KOPT-K1 (cell line): Measurements from ENCODE around the gene FES.
"Not testable (repeated sequence)": the region's sequence is repeated elsewhere in the genome, so short reads cannot be mapped to it uniquely, and the experiment has no call there.

ENCODE experiments used
- H3K27ac ChIP-seq: fragments of 200-600 bp; sonication (generic); 2 replicates; pipeline ENCODE4 v1.5.1; 2016; ENCODE audit warnings: antibody characterized with exemption, mild to moderate bottlenecking, low read depth, low read length; ENCODE audit not compliant: poor library complexity, severe bottlenecking
- H3K36me3 ChIP-seq: fragments of 200-600 bp; sonication (generic); 2 replicates; pipeline ENCODE4 v1.5.1; 2017; ENCODE audit warnings: antibody characterized with exemption, mild to moderate bottlenecking, low read length, moderate library complexity; ENCODE audit not compliant: insufficient read depth
- H3K9me3 ChIP-seq: fragments of 200-600 bp; sonication (generic); 2 replicates; pipeline ENCODE4 v1.5.1; 2017; ENCODE audit warnings: antibody characterized with exemption, low read length, mild to moderate bottlenecking; ENCODE audit not compliant: insufficient read depth, poor library complexity, severe bottlenecking

The FES gene

DNA sequence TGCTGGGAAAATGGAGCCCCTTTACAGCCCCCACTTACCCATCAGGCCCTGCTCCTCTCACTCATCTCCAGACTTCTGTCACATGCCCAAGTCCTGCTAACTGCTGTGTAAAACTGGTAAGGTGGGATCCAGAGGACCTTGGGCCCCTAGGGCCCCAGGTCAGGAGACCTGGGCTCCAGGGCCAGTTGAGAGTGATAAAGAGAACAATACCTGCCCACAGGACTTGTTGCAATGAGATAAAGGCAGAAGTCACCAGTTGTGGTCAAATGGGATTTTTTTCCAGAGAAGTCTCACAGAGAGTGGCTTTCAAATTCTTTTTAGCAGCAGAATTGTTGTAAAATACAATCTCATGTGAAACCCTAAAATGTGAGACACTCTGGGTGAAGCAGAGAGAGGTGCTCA lies 15.2 kb upstream of the FES start:
- Histone ChIP-seq H3K9me3 (no peaks in the 10 kb centered on the region), H3K27ac (peak overlapping the region; percentile 15), H3K36me3 (no peaks in the 10 kb centered on the region)

GRCh38 chr15:90869601-90870353 lies 14.5 kb upstream of the FES start:
- Histone ChIP-seq H3K27ac (peak overlapping the region; percentile 15), H3K9me3 (no peaks in the 10 kb centered on the region), H3K36me3 (no peaks in the 10 kb centered on the region)

DNA sequence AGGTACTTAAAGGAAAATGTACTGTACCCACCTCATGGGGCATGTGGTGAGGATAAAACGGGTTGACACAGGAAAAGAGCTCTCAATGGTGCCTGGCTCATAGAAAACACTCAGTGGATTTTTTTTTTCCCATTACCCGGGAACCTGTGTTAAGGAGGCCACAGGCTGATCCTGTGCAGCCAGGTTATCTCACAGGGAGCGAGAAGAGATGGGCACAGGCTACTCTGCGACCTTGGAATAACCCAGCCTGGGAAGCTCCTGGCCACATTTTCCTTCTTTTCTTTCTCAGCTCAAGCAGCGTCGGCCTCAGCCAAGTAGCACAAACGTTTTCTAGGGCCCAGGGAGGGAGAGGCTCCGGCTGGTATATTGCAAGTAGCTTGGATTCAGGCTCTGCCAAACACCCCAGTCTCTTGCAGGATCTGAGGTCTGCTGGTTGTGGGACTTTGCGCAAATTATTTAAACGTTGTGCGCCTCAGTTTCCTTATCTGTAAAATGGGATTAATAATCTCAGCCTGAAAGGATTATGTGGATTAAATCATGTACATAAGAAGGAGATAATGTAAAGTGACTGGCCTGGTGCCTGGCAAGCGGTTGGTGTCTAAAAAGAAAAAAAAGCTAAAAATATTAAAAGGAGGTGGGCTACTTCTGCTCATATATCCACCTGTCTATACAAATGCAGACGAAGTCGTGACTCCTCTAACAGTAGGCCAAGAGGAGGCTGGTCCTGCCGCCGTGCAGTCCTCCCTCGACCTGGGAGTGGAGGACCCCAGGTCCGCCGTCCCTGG lies 13.8 kb upstream of the FES start:
- Histone ChIP-seq H3K27ac (peak overlapping the region; percentile 67), H3K9me3 (no peaks in the 10 kb centered on the region), H3K36me3 (no peaks in the 10 kb centered on the region)

DNA sequence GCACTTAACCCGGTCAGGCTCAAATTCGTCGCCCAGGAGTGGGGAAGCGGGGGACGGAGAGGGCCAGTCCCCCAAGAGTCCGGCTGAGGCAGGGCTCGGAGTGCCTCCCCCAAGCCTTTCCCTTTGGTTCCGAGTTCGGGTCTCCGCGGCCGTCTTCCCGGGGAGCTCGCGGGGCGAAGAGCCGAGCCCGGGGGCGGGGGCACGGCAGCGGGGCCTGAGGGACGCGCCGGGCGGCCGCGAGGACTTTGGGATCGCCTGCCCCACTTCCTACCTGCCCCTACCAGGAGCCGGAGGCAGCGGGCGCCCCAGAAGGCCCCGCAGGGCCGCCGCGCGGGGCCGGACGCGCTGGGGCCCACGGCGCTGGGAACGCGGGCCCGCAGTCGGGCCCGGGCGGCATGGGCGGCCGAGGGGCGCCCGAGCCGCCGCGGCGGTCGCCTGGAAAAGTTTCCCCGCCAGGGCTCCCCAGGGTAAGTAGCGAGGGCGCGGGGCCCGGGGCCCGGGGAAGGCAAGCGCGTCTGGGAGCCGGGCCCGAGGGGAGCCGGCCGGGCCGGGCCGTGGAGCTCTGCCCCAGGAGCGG lies 13.1 kb upstream of the FES start:
- H3K27ac ChIP-seq = peak overlapping the region; percentile 67
- H3K36me3 ChIP-seq = no peaks in the 10 kb centered on the region

DNA sequence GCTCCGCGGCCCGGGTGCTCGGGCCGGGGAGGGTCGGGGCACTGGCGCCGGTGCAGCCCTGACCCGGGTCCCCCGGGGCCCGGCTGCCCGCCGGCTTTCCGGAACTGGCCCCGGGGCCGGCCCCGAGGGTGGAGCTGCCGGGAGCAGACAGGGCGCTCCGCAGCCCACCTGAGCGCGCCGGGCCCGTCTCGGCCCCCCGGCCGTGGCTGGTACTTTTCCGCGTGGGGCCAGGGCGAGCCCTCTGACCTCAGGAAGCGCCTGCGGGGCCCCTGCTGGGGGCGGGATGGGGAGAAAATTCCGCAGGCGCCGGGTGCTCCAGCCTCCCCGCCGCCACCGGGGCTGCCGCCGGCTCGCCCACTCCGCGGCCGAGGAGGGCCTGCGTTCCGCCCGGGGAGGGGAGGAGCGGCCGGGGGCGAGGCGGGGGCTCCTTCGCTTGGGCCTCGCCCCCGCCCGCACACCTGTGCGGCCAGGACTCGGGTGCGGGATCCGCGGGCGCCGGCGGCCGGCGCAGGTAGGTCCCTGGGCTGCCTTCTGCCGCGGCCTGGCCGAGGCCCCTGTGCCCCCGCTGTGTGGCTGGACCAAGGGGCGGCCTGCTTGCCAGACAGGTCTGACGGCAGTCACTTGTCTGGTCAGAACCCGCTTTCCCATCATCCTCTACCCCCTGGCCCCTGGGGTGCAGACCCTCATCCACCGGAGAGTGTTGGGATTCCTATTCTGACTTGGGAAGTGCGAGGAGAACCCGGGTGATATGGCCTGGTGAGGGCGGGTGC lies 12.4 kb upstream of the FES start:
- no peaks in the 10 kb centered on the region; the same call in 1 of the 2 replicates for H3K36me3 ChIP-seq
- peak overlapping the region; percentile 67 for H3K27ac ChIP-seq
- no peaks in the 10 kb centered on the region for H3K9me3 ChIP-seq

More for the DNA sequence above, 13.1 kb upstream of the FES start:
- H3K9me3 ChIP-seq = no peaks in the 10 kb centered on the region

DNA sequence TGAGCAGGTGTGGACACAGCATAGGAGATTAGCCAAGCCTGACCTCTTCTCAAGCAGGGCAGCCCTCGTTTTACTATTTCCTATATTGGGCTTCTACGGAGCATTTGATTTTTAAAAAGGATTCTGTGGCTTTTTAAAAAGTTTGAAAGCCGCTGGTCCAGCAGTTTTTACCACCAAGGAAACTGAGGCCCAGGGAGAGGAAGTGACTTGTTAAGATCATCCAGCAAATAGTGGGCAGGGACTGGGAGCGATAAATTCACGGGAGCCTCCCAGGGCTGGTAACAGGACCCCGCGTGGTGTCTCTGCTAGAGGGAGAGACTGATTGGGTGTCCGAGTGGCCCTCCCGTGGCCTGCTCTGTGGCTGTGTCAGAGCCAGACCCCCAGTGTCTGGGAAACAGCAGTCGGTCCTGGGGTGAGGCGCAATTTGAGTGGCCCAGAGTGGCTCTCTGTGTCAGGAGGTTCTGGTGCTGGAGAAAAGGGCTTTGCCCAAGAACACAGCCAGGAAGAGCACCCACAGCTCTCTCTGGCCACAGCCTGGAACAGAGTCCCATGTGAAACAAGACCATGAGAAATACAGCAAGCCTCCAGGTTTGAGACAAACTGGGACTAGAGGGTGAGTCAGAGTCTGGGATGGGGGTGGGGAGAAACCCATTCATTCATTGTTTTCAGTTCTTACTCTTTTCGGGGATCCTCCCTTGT lies 11.7 kb upstream of the FES start:
- H3K9me3 ChIP-seq = no peaks in the 10 kb centered on the region
- no peak overlapping the region for H3K27ac ChIP-seq
- H3K36me3 ChIP-seq = no peaks in the 10 kb centered on the region; the same call in 1 of the 2 replicates

- H3K27ac ChIP-seq = no peak overlapping the region
- H3K9me3 ChIP-seq = no peaks in the 10 kb centered on the region
- no peaks in the 10 kb centered on the region; the same call in 1 of the 2 replicates for H3K36me3 ChIP-seq
Measured at GRCh38 chr15:90873488-90873997, 10.8 kb upstream of the FES start.

DNA sequence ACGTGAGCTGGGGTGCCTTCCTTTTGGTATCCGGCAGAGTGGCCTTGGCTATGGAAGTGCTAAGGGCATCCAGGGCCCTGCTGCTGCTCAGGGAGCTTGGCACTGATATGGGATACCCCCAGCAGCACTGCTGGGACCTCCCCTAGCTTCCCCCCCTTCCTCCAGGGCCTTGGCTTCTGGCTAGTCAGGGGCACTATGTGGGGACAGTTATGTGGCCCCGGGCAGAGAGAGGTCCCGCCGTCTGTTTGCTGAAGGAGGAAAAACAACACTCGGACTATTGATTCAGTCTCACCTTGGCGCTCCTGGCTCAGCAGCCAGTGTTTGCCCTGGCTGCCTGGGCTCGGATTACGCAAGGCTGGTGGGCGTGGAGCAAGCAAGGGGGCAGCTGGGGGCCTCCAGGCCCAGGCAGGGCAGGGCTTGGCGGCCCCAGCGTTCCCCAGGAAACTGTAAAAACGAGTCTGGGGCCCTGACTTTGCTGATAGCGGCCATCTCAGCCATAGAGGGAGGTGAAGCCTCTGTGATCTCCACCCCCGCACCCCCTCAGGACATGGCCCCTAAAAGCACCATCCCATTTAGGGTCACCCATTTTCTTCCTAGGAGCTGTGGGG lies 10.2 kb upstream of the FES start:
- Histone ChIP-seq H3K36me3 (peaks cover 2% of the 10 kb centered on the region; the same call in 1 of the 2 replicates), H3K27ac (no peak overlapping the region)

GRCh38 chr15:90874986-90875385 lies 9.3 kb upstream of the FES start:
- not testable (repeated sequence) for H3K9me3 ChIP-seq, H3K36me3 ChIP-seq, H3K27ac ChIP-seq

More for the DNA sequence above, 10.2 kb upstream of the FES start:
- no peaks in the 10 kb centered on the region for H3K9me3 ChIP-seq

DNA sequence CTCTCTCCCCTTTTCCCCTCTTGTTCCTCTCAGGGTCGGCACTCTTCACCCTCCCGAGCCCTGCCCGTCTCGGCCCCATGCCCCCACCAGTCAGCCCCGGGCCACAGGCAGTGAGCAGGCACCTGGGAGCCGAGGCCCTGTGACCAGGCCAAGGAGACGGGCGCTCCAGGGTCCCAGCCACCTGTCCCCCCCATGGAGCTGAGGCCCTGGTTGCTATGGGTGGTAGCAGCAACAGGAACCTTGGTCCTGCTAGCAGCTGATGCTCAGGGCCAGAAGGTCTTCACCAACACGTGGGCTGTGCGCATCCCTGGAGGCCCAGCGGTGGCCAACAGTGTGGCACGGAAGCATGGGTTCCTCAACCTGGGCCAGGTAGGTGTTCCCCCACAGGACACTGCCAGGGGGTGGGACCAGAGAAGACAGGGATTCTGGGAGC lies 8.7 kb upstream of the FES start:
- peaks cover 15% of the 10 kb centered on the region; the same call in 1 of the 2 replicates for H3K36me3 ChIP-seq
- H3K9me3 ChIP-seq = no peaks in the 10 kb centered on the region
- no peak overlapping the region for H3K27ac ChIP-seq

- H3K9me3 ChIP-seq = no peaks in the 10 kb centered on the region
- H3K36me3 ChIP-seq = peaks cover 20% of the 10 kb centered on the region; the same call in 1 of the 2 replicates
- H3K27ac ChIP-seq = no peak overlapping the region
Measured at GRCh38 chr15:90876046-90876445, 8.3 kb upstream of the FES start.

DNA sequence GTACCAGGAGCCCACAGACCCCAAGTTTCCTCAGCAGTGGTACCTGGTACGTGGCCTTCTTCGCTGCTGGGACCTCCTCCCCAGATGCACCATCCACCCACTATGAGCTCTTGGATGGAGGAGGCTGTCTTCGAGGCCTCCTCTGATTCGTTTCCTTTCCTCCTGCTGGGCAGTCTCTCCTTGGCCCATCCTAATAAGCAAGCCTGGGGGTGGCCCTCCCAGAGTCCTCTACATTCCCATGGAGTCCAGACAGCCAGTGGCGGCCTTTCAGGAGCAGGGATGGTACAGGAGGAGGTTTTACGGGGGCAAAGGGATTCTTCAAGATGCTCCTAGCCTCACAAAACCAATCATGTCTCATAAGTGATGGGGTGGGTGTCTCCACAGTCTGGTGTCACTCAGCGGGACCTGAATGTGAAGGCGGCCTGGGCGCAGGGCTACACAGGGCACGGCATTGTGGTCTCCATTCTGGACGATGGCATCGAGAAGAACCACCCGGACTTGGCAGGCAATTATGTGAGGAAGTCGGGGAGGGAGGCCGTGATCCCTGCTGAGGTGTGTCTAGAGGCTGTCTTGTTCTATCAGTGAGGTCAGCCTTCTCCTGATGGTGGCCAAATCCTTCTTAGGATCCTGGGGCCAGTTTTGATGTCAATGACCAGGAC lies 7.7 kb upstream of the FES start:
- H3K36me3 ChIP-seq = peaks cover 21% of the 10 kb centered on the region; the same call in 1 of the 2 replicates

DNA sequence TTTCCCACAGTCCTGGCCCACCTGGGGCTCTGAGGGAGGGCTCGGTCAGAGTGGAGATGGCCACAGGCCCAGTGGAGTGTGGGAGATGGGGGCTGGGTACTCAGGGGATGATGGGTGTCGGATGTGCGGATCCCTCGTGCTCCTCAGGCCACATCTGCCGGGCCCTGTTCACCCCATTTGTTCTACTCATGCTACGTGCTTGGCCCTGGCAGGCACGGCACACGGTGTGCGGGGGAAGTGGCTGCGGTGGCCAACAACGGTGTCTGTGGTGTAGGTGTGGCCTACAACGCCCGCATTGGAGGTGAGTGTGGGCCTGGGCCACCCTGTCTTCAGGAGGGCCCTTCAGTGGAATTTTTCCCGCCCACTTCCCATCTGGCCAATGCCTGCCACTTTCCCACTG lies 7.0 kb upstream of the FES start:
- H3K9me3 ChIP-seq = no peaks in the 10 kb centered on the region
- H3K36me3 ChIP-seq = peaks cover 21% of the 10 kb centered on the region; the same call in 1 of the 2 replicates
- H3K27ac ChIP-seq = no peak overlapping the region

More for the DNA sequence above, 7.7 kb upstream of the FES start:
- H3K27ac ChIP-seq = no peak overlapping the region
- H3K9me3 ChIP-seq = no peaks in the 10 kb centered on the region
